Left forelimb (tissue), 1 donor: Measurements from ENCODE around the gene UPK1B.
"Not testable (repeated sequence)": the region's sequence is repeated elsewhere in the genome, so short reads cannot be mapped to it uniquely, and the experiment has no call there.

Source experiments
- DNase-seq: peaks from one replicate; pipeline ENCODE4 v3.0.0-alpha.2; 2018; ENCODE audit warnings: low spot score

The UPK1B gene

DNA sequence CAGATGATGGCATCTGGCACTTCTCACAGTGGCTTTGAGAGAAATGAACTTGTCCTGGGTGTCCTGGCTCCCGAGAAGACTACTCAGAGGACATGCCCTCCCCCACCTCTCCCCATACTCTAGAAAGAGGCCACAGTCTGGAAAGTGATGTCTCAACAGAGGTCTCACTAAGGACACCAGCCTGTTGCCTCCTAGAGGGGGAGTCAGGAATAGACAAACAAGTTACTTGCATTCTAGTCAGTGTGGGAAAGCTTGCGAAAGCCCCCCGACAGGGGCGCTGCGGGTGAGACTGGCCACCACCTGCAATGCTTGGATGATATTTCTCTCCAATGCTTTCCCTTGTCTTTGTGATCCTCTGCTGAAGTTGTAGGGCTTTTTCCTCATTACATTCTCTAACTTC, 50.1 kb downstream of the UPK1B start:
- no peak for DNase-seq

DNA sequence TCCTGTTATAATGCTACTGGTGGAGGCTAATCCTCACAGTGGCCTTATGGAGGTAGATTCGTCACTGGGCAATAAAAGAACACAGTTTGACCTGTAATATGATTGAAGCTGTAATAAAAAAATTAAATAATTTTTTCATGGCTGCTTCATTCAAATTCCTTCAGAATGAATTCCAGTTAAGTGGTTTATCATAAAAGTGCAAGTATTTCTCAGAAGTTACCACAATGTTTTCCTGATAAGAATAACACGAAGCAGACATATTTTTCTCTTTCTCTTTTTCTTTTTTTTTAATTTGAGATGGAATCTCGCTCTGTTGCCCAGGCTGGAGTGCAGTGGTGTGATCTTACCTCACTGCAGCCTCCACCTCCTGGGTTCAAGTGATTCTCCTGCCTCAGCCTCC, 51.7 kb downstream of the UPK1B start:
- DNase-seq, result no peak

DNA sequence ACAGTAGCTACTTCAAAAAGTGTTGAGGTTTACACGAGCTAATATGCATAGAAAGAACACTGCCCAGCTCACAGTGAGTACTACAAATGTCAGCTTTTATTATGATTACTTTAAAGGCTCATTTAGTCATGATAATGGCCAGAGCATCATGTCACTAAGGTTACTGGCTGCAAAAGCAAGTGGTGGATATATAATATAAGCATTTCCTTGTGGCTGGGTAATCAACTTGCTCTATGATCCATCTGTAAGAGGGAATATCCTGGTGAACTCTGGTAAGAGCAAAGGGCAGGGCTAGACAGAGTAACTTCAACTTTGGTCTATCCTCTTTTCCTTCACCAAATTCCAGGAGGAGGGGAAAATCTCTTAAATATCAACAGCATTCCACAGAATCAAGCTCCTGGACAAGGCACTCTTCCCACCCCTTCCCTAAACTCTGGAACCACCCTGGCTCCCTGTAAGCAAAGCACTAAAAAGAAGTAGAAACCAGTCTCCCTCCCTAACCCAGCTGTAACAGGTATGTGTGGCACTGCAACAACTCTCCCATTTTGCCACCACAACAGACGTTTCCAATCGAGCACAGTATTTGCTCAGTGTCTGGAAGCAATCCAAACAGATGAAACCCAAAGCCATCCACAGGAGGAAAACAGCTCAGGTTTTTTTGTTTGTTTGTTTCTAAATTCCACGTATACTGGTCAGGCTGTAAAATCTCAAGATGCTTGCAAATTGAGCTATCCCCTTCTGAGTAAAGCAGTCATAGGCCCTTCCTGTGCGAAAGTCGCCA, 53.9 kb downstream of the UPK1B start:
- no peak for DNase-seq

DNA sequence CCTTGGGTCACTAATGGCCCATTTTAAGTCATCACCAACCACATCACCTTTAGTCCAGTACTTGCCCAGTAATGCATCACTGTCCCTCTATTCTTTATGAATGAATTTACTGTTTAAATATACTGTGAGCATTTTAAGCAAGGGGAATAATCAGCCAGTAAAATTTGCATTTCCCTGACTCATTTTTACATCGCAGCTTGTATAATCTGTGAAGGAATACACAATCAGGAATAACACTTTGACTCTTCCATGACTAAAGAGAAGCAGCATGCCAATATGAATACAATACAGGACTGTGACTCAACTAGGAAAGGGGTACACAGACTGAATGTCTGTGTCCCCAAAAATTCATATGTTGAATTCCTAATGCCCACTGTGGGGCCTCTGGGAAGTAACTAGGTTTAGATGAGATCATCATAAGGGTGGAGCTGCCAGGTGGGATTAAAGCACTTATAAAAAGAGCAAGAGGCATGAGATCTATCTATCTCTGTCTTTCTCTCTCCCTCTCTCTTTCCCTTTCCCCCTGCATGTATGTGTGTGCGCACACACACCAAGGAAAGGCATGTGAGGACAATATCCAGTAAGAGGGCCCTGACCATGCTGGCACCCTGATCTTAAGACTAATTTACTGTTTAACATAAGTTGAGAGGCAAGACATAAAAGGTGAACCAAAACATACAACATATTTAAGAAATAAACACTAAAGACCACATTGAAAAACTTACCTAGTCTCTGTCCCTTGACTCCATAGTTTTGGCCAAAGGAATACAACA, 55.2 kb downstream of the UPK1B start:
- no peak for DNase-seq

DNA sequence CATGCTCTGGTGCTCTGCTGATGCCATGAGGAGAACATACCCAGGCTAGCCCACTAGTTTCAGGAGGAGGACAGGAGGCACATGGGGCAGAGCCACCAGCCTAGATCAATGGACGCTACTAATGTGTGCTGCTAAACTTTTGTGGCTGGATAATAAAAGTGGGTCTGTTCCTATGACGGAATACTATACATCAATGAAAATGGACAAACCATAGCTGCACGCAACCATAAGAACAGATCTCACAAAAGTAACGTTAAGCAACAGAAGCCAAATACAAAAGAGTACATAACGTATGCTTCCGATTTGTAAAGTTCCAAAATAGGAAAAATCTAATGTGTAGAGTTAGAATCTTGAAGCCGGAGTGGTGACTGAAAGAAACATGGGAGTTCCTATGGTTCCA, 55.8 kb downstream of the UPK1B start:
- DNase-seq, result no peak

DNA sequence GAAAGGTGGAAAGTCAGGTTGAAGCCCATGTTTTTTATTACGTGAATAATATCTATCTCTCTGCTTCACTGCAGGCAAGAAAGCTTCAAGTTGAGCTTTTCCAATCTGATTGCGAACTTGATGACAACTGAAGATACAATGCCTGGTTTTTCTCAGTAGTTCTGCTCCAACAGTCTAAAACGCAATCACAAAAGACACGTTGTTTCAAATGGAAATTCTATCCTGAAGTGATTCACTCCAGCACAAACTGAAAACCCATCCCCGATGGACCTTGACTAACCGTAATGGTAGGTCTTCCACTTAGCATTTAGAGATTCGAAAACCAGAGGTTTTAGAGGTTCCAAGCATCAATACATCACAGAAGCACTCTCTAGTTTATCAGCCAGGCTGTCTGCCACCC, 56.7 kb downstream of the UPK1B start:
- DNase-seq, result no peak

DNA sequence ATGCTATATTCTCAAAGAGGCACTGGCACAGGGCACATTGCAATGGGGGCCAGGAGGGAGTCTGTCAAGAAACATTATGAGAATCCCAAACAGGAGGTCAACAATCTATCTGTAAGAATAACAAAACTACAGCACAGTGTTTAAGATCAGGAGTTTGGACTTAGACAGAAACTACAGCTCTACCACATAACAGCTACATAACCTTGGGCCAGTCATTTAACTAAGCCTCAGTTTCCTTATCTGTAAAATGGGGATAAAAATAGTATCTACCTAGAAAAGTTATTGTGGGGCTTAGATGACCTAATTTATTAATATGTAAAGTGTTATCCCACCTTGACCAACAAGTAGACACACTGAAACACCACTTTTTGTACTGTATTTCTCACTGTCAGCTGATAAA, 57.3 kb downstream of the UPK1B start:
- no peak for DNase-seq

DNA sequence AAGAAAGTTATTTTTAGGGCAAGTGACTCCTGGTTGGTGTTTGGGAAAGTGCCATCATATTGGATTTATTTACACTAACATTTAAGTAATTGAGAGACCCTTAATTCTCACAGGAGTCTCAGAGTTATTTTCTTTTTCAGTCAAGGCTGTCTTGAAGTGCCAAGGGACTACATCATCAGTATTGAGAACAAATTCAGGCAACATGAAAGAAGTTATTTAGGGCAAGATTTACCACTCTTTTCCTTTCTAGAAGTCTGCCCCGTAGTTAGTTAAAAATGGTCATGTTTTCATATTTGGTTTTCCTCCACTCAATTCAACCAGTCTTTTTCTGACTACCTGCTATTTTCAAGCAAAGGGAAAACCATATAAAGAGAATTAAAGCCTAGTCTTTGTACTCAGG, 61.2 kb downstream of the UPK1B start:
- no peak for DNase-seq

DNA sequence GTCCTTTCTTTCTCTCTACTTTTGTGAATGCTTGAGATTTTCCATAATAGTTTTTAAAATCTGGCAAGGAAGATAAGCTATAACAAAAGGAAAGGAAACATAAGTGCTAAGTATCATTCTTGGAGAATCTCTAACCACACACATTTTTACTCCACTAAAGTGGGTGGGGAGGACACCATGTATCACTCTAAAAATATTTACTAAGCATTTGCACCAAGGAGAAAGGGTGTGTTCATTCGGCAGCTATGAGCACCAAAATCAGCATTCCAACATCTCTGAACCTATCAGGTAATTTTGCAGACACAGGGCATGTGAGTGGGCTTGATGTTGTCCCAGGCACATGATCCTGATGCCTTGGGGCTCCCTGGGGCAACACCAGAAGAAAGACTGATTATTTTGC, 61.8 kb downstream of the UPK1B start:
- no peak for DNase-seq

DNA sequence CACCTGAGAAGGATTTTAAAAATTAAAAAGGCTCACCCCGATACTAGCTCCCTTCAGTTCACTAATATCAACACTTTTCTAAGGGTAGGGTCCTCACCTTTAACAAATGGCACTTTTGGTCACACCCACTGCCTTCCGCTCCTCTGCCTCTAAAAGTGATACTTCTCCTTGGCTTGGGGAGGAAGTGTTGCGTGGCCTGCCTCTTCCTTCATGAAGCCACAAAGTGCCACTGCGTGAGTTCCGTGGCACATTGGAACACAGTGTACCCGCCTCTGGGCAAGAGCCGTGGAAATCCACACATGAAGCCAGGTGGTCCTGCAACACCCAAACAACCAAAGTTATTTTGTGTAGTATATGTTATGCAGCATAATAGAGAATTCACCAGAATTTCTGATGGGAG, 63.4 kb downstream of the UPK1B start:
- no peak for DNase-seq

DNA sequence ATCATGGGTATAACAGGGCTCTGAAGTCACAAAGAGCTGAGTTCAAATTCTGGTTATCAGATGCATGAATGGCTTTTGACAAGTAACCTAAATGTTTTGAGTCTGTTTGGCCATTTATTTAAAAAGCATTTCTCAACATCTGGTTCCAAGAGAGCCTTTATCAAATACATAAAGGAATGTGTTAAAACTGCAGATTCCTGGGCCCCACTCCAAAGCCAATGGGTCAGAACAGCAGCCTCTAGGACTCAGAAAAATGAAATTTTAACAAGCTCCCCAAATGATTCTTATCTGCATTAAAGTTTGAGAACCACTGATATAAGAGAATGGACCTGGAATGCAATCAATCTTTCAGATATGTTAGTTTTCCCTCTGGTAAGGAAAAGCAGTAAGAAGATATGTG, 63.9 kb downstream of the UPK1B start:
- no peak for DNase-seq

DNA sequence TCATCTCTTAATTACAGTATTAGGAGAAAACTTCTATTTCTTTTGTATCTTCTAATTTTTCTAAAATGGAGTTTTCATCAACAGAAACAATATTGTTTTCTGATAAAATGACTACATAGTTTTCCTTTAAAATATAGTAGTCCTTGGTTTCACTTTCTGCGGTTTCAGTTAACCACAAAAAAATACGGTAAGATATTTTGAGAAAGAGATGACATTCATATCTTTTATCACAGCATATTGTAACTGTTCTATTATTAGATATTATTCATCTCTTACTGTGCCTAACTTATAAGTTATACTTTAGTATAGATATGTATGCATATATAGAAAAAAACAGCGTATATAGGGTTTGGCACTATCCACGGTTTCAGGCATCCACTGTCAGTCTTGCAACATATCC, 65.0 kb downstream of the UPK1B start:
- no peak for DNase-seq

DNA sequence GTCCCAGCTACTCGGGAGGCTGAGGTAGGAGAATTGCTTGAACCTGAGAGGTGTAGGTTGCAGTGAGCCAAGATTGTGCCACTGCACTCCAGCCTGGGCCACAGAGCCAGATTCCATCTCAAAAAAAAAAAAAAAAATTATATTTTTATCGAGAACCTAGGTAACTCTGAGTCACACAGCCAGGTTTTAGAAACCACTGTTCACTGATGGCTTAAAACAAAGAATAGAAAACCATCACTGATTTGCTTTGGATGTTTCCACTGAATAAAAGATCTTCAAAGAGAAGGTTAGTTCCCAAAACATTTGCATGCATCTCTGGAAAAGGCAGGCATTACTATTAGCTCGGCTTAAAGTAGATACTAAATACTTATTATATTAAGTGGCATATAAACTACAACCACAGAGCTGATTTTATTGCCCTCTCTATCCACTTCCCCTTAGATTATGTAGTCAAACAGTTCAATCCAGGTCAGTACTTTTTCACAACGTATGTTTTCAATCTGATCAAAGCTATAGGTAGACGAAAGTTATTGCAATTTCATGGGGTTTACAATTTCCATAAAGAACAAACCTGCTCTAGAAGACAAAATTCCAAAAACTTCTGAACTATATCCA, 65.9 kb downstream of the UPK1B start:
- DNase-seq, result no peak

DNA sequence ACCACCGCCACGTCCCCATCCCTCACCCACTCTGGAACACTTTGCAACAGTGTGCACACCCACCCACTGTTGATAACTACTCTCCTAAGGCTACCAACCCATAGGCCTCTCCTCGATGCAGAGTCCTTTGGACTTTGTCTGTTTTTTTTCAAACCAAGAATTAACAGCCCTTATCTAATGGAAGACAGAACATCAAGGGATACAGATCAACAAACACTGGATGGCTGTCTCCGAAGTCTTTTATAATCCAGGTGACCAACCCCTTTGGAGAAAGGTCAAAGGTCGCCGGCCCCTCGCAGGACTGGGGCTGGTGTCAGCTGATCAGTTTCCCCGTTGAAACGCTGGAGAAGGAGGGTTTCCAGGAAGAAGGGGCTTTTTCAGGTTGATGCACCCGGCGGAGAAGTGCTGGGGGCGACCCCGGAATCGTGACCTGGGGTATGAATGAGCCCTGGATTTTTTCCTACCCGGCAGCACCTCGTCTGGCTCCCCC, 66.7 kb downstream of the UPK1B start:
- DNase-seq, result no peak

DNA sequence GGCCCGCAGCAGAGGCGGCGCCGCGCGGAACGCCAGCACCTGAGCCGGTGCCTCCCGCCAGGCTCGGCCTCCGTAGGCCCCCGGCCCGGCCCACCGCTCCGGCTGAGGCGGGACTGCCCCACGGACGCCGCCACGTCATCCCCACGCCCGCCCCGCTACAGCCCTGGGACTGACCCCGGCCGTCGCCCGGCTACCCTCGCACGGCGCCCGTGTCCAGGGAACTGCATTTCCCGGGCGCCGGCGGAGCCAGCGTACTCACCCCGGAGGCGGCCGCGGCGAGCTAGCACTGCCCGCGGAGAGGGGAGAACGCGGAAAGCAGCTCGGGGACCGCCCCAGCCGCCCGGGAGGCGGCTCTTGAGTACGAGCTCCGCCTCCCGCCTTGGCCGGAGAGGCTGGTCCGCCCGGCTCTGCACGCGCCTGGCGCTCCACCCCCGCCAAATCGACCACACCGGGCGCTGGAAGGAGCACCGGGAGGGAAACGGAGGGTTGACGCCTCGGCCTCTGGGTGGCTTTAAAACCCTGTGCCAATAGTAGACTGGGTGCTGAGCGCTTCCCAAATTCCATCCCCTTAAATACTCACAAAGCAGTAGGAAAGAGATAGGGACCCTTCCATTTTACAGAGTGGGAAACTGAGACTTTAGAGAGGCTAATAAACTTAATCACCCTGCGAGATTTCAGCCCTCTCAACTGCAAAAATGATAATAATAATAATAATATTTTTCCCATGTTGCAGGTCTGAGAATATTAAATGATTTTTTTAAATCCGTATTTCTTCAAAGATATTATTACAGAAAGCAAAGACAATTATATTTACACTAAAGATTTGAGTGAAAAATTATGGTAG, 67.4 kb downstream of the UPK1B start, which contains the start of gene B4GALT4:
TSS of gene B4GALT4 (minus strand) at position 288 of the 844 bp plus-strand sequence. CDS start 10,779 bp downstream, outside the sequence.
- DNase-seq, result peak; percentile 90

DNA sequence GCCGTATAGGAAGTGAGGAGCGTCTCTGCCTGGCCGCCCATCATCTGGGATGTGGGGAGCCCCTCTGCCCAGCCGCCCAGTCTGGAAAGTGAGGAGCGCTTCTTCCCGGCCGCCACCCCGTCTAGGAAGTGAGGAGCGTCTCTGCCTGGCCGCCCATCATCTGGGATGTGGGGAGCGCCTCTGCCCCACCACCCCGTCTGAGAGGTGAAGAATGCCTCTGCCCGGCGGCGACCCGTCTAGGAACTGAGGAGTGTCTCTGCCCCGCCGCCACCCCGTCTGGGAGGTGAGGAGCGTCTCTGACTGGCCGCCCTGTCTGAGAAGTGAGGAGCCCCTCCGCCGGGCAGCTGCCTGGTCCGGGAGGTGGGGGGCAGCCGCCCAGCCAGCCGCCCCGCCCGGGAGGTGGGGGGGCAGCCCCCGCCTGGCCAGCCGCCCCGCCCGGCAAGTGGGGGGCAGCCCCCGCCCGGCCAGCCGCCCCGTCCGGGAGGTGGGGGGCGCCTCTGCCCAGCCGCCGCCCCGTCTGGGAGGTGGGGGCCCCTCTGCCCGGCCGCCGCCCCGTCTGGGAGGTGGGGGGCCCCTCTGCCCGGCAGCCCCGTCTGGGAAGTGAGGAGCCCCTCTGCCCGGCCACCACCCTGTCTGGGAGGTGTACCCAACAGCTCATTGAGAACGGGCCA, 69.1 kb downstream of the UPK1B start:
- DNase-seq, result not testable (repeated sequence)

DNA sequence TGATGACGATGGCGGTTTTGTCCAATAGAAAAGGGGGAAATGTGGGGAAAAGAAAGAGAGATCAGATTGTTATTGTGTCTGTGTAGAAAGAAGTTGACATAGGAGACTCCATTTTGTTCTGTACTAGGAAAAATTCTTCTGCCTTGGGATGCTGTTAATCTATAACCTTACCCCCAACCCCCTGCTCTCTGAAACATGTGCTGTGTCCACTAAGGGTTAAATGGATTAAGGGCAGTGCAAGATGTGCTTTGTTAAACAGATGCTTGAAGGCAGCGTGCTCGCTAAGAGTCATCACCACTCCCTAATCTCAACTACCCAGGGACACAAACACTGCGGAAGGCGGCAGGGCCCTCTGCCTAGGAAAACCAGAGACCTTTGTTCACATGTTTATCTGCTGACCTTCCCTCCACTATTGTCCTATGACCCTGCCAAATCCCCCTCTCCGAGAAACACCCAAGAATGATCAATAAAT, 69.7 kb downstream of the UPK1B start:
- not testable (repeated sequence) for DNase-seq

DNA sequence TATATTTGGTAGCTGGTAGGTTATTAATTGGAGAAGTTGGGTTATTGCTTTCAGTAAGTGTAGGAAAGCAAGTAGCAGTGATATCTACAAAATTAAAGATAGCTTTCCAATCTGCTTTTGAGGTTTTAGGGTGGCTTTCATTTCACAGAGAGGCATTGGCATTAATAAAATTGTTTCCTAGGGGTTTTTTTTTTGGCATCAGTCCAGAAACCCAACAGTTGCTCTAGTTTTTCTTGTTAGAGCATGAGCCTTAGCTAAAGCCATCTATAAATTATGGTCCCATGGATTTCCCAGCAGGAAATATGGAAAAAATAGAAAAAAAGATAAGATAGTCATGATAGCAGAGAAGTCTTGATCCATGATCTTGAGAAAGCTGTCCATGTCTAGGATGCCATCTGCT, 70.3 kb downstream of the UPK1B start:
- no peak for DNase-seq

DNA sequence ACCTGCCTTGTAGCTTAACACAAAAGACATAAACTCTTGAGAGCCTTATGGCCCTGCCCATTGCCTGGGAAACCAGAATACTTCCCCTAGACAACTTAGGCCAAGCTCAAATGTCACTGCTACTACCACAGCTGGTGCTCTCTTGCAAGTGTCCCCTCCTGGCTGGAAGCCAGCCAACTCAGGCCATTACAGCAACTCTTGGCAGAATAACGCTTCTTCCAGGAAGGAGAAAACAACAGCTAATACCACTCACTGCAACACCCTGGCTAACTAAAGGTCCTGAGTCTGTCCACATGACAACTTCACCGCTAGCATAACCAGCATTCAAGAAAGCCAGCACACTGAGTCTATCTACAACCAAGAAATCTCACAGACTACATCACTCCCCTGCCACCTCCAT, 72.4 kb downstream of the UPK1B start:
- DNase-seq, result no peak
